Stimulated activated CD8-positive, alpha-beta memory T cell treated with anti-CD3 and anti-CD28 coated beads, Interleukin-2, amount 100 ng/mL, for 48 hours (primary cell): ENCODE results near the gene CTBP2.
"Not testable (repeated sequence)": the region's sequence is repeated elsewhere in the genome, so short reads cannot be mapped to it uniquely, and the experiment has no call there.

Experiments
- DNase-seq, 2 donors: peaks; one replicate each; pipeline ENCODE4 v3.0.0-alpha.2; 2020; ENCODE audit warnings: low read depth in 2 of 2

The CTBP2 gene

DNA sequence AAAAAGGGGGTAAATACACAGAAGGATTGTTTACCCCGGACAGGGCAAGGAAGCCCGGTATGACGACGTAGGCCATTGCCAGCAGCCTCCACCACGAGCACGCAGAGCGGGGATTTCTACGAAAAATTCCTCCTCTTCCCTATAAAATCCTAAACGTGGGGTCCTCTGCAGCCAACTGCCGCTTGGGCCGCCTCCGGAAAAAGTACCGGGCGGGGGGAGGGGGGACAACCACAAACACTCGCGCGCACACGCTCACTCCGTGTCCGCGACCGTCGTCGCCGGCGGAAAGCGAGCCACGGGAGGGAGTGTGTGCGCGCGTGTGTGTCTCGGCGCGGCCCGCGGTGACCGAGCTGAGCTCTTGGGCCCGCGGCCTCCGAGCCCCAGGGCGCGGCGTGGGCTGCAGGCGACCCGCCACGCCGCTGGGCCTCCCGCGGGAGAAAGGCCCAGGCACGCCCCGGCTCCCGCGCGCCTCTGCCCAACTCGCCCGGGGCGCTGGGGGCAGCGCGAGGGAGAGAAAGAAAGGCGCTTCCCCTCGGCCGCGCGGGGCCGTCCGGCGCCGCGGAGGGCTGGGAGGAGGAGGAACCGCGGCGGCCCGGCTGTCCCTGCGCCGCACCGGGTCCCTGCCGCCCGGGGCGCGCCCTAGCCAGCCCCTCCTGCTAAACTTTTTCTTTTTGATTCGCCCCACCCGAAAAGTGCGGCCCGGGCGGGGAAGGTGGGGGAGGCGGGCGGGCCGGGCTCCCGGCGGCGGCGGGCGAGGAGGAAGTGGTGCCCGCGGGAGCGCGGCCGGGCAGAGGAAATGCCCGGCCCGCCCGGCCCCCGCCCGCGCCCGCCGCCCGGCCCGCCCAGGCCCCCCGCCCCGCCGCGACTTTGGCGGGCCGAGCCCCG is 1.5 kb downstream of the CTBP2 start:
- DNase-seq: no peak

DNA sequence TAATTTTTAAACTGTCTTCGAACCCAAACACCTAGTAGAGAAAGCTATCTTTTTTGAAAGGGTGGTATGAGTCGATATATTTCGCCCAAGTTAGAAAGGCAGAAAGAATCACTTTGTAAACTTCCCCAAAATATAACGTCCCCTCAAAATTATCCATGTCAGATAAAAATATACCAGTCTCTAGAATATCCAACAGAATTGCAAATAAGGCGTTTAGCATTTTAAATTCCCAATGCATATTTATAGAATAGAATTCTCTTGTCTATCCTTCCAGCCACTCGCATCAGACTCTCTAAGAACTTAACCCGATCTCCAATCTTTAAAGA is 2.1 kb downstream of the CTBP2 start:
- no peak for DNase-seq

DNA sequence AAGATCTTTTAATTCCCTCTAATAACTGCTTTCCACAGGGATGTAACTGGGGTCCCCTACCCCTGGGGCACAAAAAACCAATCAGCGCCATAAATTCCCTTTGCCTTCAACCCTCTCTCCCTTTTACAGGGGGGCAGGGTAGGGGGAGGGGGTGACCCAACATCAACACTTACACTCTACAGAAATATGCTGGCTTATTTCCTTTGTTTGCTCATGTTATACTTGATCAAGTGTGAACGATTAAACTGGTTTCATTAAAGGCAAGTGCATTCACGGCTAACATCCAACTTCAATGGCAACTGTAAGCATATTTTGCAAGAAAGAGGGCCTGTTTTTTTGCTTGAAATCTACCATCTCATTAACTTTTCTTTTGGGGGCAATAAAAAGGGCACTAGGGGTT is 2.9 kb downstream of the CTBP2 start:
- no peak for DNase-seq

GRCh38 chr10:125156739-125157480 is 3.5 kb downstream of the CTBP2 start:
- DNase-seq: no peak

DNA sequence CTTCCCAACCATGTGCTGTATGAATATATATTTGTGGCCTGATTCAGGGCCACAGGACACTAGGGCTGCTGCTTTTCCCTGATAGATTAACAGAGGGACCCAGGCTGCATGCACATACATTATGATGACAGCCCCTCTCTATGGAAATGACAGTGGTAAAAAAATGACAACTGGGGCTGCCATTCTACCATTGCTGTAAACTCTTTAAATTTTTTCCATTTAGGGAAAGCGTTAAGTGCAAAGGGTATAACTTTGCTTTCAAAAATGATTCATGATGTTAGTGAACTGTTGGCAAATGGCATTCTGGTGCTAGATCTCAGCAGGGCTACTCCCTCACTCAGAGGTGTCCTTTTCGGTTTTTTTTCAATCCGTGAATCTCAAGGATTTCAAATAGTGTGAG is 4.2 kb downstream of the CTBP2 start:
- no peak for DNase-seq

GRCh38 chr10:125155101-125155500 is 5.3 kb downstream of the CTBP2 start:
- no peak for DNase-seq

GRCh38 chr10:125154529-125154928 is 5.8 kb downstream of the CTBP2 start:
- no peak for DNase-seq

- no peak for DNase-seq
These were observed 6.5 kb downstream of the CTBP2 start for GRCh38 chr10:125153703-125154490.

GRCh38 chr10:125152450-125153368 is 7.7 kb downstream of the CTBP2 start:
- no peak for DNase-seq

DNA sequence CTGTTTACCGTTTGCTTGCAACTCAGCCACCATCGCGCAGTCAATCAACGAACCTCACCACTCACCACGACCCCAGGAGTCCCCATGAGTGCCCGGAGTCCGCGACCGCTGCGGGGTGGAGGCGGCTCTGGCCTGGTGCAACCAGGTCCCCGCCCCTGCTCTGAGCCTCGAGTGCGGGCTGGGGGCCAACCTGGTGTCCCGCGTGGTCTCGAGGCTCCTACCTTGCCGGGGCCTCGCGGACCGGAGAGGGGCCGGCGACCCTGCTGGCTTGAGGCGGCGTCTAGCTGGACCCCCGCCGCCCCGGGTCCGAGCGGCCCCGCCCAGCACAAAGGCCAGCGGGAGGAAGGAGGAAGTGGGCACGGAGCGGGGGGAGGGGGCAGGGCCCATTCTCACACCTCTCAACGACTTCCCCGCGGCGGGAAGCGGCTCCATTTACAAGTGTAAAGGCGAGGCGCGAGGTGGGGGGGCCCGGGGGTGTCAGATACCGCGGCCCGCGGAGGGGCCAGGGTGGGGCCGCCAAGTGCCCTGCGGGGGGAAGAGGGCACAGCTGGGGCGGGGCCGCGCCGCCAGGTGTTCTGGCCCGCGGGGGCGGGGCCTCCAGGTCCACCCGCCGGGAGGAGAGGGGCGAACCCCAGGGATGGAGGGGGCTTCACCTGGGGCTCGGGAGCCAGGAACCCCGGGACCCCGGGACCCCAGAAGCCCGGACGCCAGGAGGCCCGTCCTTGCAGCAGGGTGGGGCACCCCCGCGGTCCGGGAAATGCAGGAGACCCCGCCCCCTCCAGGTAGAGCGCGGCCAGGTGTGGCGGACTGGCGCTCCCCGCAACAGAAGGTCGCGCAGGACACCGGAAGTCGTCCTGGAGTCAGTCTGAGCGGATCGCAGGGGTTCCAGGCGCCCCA is 8.6 kb downstream of the CTBP2 start:
- no peak for DNase-seq

DNA sequence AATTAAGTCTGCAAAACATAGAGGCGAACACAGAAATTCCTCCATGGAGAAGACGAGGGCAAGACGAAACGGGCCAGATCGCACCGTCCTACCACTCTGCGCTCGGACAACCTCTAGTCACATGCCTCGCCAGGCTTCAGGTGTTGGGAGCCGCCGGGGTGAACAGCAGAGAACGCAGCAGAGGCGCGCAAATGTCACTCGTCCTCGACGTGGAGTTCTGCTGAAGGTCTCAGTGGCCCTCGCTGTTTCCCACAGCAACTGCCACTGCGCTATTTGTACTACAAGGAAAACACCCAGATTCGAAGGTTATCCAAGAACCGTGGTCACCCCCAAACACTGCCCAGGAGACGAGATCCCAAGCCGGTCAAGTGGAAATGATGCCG is 9.2 kb downstream of the CTBP2 start:
- no peak for DNase-seq

DNA sequence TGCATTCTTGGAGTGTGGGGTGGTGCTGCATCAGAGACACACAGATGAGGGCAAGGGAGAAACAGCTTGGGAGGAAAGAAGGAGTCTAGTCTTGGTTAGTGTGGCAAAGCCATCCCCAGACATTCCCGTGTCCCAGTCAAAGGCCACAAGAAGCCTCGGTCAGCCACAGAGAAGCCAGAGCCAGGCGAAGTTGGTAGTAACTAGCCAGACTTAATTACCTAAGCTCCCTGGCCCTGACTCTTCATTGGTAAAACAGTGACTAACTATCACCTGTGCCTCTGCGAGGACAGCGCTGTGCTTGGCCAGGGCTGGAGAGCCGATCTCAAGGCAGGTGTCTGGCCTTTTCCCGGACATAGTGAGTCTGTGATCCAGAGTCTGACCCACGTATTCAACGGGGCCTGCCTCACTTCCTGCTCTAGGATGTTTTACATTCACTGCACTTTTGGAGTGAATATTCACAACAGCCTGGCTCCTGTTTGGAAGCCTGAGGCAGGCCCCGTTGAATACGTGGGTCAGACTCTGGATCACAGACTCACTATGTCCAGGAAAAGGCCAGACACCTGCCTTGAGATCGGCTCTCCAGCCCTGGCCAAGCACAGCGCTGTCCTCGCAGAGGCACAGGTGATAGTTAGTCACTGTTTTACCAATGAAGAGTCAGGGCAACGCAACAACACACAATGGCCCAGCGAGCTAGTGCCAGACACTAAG is 9.8 kb downstream of the CTBP2 start:
- not testable (repeated sequence) for DNase-seq

GRCh38 chr10:125149680-125150047 is 10.7 kb downstream of the CTBP2 start:
- no peak for DNase-seq

GRCh38 chr10:125149036-125149679 is 11.2 kb downstream of the CTBP2 start:
- no peak for DNase-seq

DNA sequence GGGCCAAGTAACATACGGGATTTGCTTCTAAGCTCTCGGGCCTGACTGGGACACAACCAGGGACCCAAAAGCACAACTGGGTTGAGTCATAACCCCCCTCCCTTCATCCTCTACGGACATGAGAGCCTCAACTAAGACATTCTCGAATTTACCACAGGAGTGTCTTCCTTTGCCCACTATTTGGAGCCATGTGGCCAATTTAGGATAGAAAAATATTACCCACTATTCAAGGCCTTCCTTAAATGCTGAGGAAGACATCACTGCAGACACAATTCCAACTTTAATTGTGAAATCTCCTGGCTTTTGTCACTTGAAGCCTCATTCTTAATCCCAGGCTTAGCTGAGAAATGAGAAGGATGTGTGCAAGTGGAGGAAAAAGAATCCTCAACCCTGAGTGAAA is 11.8 kb downstream of the CTBP2 start:
- DNase-seq: no peak

DNA sequence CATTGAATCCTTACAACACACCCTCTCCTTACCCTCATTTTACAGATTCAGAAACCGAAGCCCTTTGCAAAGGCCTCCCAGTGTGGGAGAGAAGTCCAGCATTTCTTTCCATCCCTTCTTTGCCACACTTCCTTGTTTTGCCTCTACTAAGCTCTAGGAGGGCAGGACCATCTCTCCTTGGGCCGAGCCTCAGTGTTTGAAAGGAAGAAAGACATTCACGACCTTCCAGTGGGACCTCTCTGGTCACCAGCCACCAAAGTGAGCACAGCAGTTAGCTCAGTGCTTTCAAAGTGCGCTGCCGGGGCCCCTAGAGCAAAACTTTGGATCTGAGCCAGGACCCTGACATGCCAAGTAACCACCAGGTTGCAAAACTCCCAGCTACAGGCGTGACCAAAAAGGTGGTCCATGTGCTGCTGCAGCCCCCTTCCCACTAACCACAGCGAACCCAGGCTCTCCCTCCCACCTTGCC is 12.4 kb downstream of the CTBP2 start:
- DNase-seq: no peak

- no peak for DNase-seq
These were observed 13.4 kb downstream of the CTBP2 start for GRCh38 chr10:125146791-125147579.

DNA sequence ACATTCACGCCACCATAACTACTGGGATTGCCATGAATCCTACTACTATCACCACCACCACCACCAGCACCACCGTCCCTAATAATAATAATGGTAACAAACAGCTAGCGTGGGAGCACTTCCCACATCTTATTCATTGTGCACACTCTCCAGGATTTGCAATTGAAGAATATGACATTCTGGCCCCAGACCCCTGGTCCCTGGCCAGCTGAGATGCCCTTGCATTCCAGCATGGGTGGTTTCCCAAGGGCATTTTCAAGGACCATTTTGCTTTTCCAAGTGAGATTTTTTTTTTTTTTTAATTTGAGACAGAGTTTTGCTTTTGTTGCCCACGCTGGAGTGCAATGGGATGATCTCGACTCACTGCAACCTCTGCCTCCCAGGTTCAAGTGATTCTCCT is 14.7 kb downstream of the CTBP2 start:
- no peak for DNase-seq
